GM18868 (cell line): ENCODE data around the gene NAA15.
"Not testable (repeated sequence)": the region's sequence is repeated elsewhere in the genome, so short reads cannot be mapped to it uniquely, and the experiment has no call there.

Experiments used
- ATAC-seq: cut with Tn5 transposase; IDR thresholded peaks from one replicate; pipeline ENCODE4 v1.9.1; 2021; ENCODE audit warnings: mild to moderate bottlenecking, moderate library complexity; ENCODE audit not compliant: unreplicated experiment

NAA15 gene

GRCh38 chr4:139337612-139338011, 36.3 kb downstream of the NAA15 start:
- no peak for ATAC-seq

GRCh38 chr4:139361301-139361700, 60.0 kb downstream of the NAA15 start:
- no peak for ATAC-seq

DNA sequence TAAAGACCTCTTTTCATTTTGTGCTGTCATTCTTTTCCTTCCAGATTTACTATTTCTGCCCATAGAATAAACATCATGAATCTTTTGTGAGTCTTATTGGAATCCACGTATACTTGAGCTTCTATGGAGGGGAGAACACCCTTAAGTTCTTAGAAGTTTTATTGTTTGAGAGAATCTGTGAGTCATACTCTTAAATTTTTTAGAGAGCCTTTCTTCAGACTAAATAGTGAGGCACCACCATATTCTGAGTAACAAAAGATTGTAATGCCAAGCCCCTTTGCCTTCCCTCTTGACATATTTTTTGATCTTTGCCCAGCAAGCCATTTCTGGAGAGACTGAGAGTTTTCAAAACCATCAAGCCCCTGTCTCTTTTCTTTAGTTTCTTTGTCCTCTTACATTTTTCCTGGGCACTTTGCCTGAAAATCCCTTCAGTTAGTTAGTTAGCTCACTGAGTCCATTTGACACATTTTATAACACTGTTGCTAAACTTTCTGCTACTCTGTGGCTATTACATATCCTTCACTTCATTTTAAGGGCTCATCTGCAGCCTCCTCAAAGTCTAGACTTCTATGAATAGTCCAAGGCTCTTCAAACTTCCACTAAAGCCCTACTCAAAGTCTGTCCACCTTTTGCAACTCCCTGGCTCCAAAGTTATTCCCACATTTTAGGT, 66.3 kb downstream of the NAA15 start:
- ATAC-seq, result no peak

GRCh38 chr4:139368998-139369397, 67.7 kb downstream of the NAA15 start:
- ATAC-seq, result no peak

GRCh38 chr4:139374251-139374650, 72.9 kb downstream of the NAA15 start:
- ATAC-seq, result no peak

GRCh38 chr4:139386421-139386820, 85.1 kb downstream of the NAA15 start:
- no peak for ATAC-seq

DNA sequence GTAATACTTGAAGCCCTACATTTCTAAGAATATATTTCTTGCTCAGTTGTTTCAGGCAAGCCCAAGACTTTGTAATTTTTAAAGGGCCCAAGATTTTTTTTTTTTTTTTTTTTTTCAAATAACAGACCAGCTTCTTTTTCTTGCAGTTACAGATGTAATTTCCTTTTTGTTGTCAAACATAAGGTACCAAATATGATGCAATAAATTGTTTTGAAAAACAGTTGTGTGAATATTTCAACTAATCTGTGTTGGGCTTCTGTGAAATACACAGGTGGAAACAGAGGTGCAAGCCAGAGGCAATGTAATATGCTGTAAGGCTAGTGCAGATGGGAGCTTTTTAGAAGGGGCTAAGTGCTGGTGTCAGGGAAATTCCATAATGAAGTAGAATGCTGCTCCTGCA, 87.8 kb downstream of the NAA15 start:
- ATAC-seq, result no peak

DNA sequence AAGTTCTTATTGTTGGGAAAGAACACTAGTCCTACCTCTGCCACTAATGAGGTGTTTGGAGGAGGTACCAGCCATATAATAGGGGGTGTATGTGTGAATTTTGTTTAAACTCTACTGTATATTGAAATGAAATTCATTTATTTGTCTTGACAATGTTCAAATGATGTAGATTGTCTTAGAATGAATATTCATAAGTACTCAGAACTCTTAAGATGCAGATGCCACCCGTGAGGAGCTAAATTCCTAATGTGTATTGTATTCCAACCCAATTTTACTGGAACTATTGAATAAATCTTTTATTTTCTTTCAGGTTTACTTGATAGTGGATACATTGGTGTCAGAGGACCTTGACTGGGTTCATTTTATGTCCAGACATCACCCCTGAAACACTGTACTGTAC, 88.7 kb downstream of the NAA15 start:
- ATAC-seq, result no peak

DNA sequence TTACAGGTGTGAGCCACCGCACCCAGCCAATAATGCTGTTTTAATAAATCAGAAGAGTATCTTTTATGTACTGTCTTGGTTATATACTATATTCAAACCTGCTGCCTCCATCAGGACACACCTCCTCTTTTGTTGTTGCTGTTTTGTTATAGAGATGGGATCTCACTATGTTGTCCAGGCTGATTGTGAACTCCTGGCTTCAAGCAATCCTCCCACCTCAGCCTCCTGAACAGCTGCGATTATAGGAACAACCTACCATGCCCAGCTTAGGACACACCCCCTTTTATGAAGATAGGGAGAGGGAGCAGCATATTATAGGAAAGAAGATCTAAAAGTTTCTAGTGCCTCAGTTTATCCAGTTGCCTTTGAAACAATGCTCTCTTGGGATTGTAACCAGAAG, 90.4 kb downstream of the NAA15 start:
- ATAC-seq, result no peak

DNA sequence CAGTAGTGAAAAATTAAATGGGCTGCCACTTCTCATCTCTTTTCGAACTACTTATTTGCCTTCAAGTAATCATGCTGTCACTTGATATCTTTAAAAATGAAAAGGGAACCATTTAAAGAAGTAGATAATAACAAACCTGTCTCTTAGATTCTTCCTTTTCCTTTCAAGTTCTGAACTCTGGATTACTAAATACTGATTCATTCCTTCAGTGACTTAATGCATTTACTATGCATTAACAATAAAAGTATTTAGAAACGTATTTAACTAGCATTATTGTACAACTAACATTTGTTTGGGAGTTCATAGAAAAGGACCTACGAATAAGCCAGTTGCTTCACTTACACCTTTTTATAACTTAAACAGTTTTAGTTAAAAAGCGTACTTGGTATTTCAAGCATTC, 91.5 kb downstream of the NAA15 start:
- ATAC-seq, result no peak

DNA sequence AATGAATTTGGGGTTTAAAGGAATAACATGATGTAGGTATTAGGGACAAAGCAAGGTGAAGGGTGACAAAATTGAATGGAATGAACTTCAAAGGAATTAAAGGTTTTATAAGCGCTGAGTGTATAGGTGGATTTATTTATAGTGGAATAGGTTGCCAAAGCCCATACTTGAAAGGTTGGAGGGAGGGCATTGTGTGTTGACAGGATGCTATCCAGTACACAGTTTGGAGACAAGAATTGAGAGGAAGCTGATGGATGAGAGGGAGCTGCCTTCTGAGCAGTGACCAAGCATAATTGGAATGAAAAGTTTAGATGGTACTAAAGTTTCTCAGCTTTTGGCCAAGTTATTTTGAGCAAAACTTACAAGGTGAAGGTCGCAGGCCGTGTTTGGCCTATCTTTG, 100.1 kb downstream of the NAA15 start:
- ATAC-seq, result no peak

DNA sequence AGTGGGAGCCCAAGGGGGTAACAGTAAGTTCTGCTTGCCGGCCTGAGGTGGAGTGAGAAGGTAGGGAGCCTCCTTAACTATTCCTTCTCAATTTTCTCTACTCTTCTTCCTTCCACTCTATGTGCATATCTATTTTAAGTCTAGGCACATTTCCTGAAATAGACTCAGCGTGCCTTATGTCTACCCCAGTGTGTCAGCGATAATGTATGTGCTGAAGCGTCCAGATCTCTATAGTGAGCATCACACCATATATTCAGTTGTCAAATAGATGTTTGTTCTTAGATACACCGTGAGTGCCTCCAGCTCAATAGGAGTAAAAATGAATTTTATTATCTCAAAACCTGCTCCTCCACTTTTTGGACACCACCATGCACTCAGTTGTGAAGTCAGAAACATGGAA, 101.1 kb downstream of the NAA15 start:
- ATAC-seq, result no peak

DNA sequence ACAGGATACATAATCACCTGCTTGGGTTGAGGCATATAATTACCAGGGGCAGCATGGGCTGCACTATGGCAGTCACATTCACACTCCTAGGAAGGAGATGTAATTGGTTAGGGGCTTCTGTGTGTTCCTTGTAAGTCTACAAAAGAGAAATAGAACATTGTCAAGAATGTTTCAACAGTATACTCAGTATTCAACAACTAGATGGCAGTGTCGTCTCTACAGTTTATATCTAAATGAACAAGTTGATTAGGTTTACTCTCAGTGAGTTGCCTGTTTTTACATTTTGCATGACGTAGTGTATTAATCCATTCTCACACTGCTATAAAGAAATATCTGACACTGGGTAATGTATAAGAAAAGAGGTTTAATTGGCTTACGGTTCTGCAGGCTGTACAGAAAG, 102.2 kb downstream of the NAA15 start:
- no peak for ATAC-seq

DNA sequence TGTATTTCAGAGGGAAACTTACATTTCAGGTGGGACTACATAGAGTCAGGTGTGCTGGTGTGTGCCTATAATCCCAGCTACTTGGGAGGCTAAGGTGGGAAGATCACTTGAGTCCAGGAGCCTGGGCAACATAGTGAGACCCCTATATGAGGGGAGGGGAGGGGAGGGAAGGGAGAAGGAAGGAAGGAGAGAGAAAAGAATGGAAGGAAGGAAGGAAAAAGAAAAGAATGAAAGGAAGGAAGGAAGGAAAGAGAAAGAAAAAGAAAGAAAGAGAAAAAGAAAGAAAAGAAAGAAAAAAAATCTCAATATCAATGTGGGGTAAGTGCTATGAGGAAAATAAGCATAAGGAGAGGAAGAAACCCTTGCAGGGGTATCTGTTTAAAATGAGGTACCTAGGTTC, 109.0 kb downstream of the NAA15 start:
- no peak for ATAC-seq

- ATAC-seq, result not testable (repeated sequence)
Observed at GRCh38 chr4:139414671-139415210, 113.4 kb downstream of the NAA15 start.

DNA sequence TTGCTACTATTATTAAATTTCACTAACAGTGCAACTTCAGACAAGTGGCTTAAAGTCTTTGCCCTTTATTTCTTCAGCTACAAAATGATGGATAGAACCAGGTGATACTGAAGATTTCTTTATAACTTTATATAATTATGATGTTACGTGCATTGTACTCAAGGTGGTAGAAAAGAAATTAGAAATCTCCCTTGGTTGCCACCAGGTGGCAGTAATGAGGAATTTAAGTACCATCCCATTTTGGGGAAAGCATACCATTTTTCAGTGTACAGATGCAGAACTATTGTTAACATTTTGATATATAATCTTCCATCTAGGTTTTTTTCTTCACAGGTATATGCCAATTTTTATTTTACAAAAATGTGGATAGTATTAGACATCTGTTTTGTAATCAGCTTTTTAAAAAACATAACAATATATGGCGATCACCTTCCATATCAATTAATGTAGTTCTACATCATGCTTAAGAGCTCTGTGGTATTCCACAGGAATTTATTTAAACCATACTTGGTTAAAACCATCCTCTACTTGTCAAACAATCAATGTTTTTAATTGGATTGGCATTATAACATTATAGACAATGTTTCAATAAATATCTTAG, 114.9 kb downstream of the NAA15 start:
- no peak for ATAC-seq

- peak; percentile 78 for ATAC-seq
Observed at GRCh38 chr4:139419388-139419914, 118.1 kb downstream of the NAA15 start.

DNA sequence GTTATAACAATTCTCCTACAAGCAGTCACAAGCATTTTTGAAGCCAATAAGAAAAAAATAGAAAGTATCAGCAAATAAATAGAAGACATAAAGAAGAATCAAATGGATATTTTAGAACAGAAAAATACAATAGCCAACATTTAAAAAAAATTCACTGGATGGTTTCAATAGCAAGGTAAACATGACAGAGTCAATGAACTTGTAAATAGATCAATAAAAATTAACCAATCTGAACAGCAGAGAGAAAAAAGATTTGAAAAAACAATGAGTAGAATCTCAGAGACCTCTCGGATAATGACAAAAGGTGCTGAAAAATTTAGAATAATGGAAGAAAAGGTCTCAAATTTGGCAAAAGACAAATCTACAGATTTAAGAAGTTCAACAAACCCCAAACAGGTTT, 119.3 kb downstream of the NAA15 start:
- no peak for ATAC-seq

GRCh38 chr4:139436122-139436521, 134.8 kb downstream of the NAA15 start:
- ATAC-seq, result no peak

- ATAC-seq, result no peak
Observed at GRCh38 chr4:139438141-139438540, 136.8 kb downstream of the NAA15 start.

DNA sequence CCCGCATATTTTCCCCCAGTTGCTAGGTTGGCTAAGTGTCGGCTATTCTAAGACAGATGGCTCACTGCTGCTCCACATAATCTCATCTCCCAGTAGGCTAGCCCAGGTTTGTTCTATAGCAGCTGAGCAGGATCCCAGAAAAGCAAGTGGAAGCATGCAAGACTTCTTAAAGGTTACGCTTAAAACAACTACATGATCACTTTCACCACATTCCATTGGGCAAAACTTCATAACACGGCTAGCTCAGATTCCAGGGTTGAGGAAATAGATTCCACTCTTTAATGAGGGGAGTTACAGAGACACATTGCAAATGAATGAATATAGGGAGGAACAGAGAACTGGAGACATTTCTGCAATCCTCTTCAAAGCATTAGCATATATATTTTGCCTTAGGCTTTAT, 139.7 kb downstream of the NAA15 start:
- ATAC-seq, result no peak

DNA sequence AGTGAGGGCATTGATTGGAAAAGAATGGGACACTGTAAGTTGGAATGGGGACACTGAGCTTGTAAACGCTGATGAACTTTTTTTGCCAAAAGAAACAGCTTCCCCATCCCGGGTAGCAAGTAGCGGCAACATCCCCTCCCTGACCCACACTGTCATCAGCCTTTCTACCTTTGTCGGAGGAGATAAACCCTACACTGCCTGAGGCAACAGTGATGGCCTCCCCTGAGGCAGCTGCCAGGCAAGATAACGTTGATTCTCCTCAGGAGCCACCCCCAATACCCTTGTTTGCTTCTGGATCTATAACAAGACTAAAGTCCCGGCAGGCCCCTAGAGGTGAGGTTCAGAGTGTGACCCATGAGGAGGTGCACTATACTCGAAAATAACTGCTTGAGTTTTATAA, 142.4 kb downstream of the NAA15 start:
- ATAC-seq, result no peak
